GM12873 (cell line): ENCODE data around the gene PRKCZ.

Experiments used
- TF ChIP-seq, protein P1 (sequence below): IDR thresholded peaks from 2 replicates; pipeline ENCODE4 v1.5.1; 2012; ENCODE audit warnings: low read depth, mild to moderate bottlenecking, moderate library complexity, low read length, control low read depth; ENCODE audit not compliant: insufficient read depth; ENCODE audit errors: missing control alignments

PRKCZ gene

DNA sequence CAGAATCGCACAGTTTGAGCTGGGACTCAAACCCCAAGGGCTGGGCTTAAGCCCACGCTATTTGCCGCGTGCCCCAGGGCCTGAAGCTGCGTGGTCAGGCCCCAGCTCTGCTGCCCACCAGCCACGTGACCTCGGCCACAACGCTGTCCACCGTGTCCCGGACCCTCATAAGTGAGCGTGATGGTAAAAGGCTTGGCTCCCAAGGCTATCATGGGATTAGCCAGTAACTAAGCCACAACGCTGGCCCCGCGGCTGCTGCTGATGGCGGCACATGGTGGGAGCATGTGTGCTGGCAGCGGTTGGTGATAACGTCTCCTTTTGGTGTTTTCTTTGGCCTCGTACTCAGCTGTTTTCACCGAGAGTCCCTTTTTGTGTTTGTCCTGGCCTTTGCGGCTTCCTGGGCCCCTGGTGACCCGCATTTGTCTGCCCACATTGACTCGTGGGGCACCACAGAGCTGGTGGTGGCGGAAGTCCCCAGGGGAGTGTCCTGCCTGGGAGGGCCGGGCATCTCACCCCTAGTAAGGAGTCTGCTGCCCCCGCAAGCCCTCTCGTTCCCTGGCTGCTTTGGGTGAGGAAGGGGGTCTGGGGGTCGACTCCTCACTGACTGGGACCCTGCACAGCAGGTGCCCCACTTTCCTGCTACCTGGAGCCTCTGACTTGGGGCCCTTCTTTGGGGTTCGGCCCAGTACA, 29.3 kb downstream of the PRKCZ start:
- TF ChIP-seq, protein P1, sequence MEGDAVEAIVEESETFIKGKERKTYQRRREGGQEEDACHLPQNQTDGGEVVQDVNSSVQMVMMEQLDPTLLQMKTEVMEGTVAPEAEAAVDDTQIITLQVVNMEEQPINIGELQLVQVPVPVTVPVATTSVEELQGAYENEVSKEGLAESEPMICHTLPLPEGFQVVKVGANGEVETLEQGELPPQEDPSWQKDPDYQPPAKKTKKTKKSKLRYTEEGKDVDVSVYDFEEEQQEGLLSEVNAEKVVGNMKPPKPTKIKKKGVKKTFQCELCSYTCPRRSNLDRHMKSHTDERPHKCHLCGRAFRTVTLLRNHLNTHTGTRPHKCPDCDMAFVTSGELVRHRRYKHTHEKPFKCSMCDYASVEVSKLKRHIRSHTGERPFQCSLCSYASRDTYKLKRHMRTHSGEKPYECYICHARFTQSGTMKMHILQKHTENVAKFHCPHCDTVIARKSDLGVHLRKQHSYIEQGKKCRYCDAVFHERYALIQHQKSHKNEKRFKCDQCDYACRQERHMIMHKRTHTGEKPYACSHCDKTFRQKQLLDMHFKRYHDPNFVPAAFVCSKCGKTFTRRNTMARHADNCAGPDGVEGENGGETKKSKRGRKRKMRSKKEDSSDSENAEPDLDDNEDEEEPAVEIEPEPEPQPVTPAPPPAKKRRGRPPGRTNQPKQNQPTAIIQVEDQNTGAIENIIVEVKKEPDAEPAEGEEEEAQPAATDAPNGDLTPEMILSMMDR = no peak

DNA sequence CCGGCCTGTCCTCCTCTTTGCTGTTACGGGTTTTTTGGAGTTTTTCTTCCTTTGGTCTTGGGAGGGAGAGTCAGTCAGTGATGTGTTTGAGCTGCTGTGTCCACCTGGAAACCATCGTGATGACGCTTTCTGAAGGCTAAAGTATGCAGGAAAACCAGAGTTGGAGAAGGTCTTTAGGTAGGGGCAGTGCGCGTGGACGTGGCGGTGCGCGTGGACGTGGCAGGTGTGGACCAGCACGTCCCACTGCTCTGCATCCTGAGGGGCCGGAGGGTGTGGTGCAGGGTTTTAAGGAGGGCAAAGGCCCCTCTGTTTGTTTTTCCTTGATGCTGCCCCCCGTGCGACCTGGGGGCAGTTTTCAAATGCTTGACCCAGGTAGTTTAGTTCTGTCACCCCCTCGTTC, 29.9 kb downstream of the PRKCZ start:
- TF ChIP-seq, protein P1 = no peak

DNA sequence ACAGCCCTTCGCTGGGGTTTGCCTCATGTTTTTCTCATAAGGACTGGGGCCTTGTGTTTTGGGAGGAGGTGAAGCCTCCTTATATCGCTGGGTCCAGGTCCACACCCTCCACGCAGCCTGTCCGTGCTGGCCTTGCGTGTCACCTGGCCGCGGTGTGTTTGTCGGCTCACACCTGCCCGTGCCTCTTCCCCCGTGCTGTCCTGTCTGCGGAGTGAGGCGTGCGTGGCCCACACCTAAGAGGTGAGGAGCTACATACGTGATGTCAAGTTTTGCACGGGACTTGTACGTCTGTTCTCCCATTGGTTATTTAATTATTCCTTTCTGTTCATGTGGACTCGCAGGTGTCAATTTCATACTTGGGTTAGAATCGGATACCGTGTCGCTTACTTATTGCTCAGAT, 30.7 kb downstream of the PRKCZ start:
- TF ChIP-seq, protein P1 = no peak

DNA sequence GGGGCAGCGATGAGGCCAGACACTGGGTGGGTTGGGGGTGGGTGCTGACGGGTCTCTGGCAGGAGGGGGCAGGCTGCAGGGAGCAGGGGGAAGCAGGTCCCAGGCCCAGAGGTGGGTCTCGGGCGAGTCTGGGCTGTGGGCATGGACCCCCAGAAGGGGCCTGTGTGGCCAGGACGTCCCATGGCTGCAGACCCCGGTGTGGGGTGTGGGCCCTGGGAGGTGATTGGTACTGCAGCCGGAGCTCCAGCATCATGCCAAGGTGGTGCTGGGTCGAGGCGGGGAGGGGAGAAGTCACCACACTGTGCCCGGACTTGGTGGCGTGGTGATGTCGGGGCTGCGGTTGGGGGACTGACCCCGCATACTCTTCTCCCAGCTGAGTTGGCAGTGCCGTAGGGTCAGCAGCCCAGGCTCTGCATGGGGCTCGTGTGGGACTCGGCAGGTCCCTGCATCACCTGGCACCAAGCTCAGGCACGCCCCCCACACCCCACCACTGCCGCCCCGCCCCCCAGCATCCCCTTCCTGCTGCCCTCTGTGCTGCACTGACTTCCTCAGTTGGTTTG, 31.2 kb downstream of the PRKCZ start:
- TF ChIP-seq, protein P1 = no peak

DNA sequence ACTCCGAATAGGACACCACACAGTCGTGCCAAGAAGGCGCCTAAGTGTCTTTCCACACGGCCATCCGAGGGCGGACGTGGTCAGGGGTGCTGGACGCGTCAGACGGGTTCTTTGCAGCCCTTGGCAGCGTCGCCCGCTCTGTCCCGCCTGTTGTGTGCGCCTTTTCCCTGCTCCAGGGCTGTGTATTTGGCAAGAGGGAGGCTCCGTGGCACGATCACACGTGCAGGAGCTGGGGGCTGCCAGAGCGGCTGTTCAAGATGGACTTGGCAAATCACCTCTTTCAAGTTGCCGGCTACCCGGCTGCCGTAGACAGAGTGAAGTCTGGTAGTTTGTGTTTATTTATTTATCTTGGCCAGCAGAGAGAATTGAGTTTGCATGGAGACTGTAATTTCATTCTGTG, 31.9 kb downstream of the PRKCZ start:
- TF ChIP-seq, protein P1 = no peak

DNA sequence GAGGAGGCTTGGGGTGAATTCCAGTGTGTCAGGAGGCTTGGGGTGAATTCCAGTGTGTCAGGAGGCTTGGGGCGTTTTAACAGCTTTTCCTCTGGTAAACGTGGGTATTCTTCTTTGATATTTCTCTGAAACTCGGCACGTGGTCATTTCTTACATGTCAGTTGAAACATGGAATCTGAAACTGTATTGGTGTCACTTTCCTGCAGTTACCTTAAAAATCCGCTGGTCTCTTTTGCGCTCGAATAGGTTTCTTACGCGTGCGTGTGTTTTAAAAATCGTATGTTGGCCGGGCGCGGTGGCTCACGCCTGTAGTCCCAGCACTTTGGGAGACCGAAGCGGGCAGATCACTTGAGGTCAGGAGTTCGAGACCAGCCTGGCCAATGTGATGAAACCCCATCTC, 33.5 kb downstream of the PRKCZ start:
- TF ChIP-seq, protein P1 = no peak

DNA sequence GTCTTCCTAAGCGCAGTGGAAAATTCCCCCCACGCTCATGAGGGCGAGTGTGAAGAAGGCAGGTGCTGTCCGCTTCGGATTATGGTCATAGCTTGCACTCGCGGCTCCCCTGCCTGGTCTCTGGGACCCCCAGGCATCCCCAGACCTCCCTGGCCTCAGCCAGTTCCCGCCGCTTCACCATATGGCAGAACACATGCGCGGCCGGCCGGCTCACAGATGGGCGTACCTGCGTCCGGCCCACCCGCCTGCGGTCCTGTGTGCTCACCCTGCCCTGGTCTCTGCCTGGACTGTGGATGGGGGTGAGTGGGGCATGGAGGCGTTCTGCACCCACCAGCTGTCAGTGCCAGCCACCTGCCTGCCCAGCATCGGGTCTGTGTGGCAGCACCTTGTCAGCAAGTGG, 34.1 kb downstream of the PRKCZ start:
- TF ChIP-seq, protein P1 = no peak
